ENCODE data around the gene CFAP74. TPM values are rescaled to one million over a fixed set of nuclear protein-coding genes. Genes with fewer than 3 reads are reported as not detected.

The CFAP74 gene
- total and polyA plus RNA-seq, 2 of the 13 experiments (the other 11 are each of a cell fraction or from before 2014, with no cell fraction given): 0.27 to 0.62 TPM

DNA sequence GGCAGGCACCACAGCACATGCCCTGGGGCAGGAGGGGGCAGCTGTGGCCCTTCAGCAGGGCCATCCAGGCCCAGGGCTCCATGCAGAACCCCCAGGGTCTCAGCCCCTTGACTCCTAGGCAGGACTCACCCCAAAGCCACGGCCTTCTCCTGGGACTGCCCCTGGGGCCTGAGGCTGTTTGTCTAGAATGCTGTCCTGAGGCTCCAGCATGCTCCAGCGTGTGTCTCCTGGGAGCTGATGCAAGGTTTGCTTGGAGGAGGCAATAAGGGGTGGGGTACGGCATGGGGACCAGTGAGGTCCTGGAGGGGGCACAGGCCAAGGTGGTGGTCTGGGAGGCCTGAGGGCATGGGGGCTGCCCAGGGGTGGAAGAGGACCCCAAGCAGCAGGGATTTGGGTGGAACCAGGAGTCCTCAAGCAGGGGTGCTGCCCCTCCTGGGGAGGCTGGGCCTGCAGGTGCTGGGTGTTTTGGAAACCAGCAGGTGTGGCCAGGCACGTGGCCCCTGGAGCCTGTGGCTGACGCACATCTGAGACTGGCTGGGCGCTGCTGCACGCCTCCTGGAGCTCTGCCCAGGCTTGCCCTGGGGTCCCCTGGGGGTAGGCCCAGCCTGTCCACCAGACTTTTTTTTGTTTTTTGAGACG, 96.4 kb downstream of the CFAP74 start:
- Histone ChIP-seq H3K9me3 (ENCODE audit: low read length) (no peaks in the 10 kb centered on the region), H3K4me2 (ENCODE audit: low read depth, low read length) (no peak overlapping the region), H3K79me2 (ENCODE audit: insufficient read depth, low read length) (no peaks in the 10 kb centered on the region), H2AFZ (ENCODE audit: low read length) (no peak overlapping the region), H3K4me3 (replicated peaks in 1 of 3; ENCODE audit: insufficient read depth in 1 of 3, low read depth in 2 of 3, low read length in 3 of 3) (no peak overlapping the region), H3K36me3 (replicated peaks in 1 of 2; ENCODE audit: control insufficient read depth in 1 of 2, insufficient read depth in 2 of 2, low read length in 2 of 2) (no peaks in the 10 kb centered on the region), H3K27ac (ENCODE audit: extremely low read length, insufficient read depth, low read length) (no peak overlapping the region), H3K9ac (ENCODE audit: insufficient read depth, low read depth, low read length) (peak overlapping the region; percentile 18; the same call in 1 of the 2 replicates), H3K4me1 (ENCODE audit: insufficient read depth, low read length) (peaks cover 45% of the 10 kb centered on the region), H3K27me3 (ENCODE audit: control insufficient read depth in 1 of 2, insufficient read depth in 2 of 2, low read length in 2 of 2) (peaks cover 0 to 16% of the 10 kb centered on the region in 2 experiments; a peak in 3 of 5 replicates), H4K20me1 (ENCODE audit: insufficient read depth, low read length) (no peaks in the 10 kb centered on the region)
- FAIRE-seq (no peak), DNase-seq (ENCODE audit: low spot score) (no peak), ATAC-seq (peak; percentile 3; the same call in 1 of the 3 replicates)
- WGBS (ENCODE audit: low lambda C conversion rate): 85% methylated on average over 7 of the region's 8 CpGs
- intact Hi-C loops (cut with micrococcal nuclease; ENCODE audit: unreplicated experiment): loop anchor here (5.0 to 10.0 kb wide), 2 partner anchors 52 to 130 kb away; partner anchors contain the start of gene NADK
- POLR2A ChIA-PET: interaction anchor here (0.6 to 3.1 kb wide), 3 partner anchors 7 to 14 kb away, joined by 3 to 18 read pairs (median 11); no protein-coding TSS in a partner anchor
- no TSS peak for BruUV-seq (replicated peaks)
- in situ Hi-C loops (cut with HindIII; ENCODE audit: extremely low pct_ligation_motif_present, low pct_unique_long_range_greater_than_20kb): loop anchor here (10.0 kb wide), 1 partner anchor 122 kb away; no protein-coding TSS in a partner anchor
- CTCF ChIA-PET (ENCODE audit: low intra/inter-chr PET ratio, low total read pairs): no interaction called here
- TF ChIP-seq WIZ (CRISPR knock-in tag; IDR thresholded peaks at IDR 0.05) (0 out of 2 replicates have a peak, but pooled peaks have one; percentile 11), HOXA3 (CRISPR knock-in tag; IDR thresholded peaks at IDR 0.05) (peak; percentile 21; the same call in 1 of the 2 replicates), ZNF143 (CRISPR knock-in tag; IDR thresholded peaks at IDR 0.05) (no peak), ATF7-NPFF (CRISPR knock-in tag; IDR thresholded peaks at IDR 0.05; ENCODE audit: low read depth) (no peak), SP2 (CRISPR knock-in tag; IDR thresholded peaks at IDR 0.05) (no peak), CEBPG (CRISPR knock-in tag; IDR thresholded peaks at IDR 0.05) (peak; percentile 51; the same call in 1 of the 2 replicates), PRPF4 (IDR thresholded peaks at IDR 0.05; ENCODE audit: low read depth, low read length, poor library complexity, severe bottlenecking) (no peak), SAP130 (CRISPR knock-in tag; IDR thresholded peaks at IDR 0.05; ENCODE audit: low read depth) (0 out of 2 replicates have a peak, but pooled peaks have one; percentile 6), SNAPC2 (CRISPR knock-in tag; IDR thresholded peaks at IDR 0.05) (no peak), POLR2G (IDR thresholded peaks at IDR 0.05; ENCODE audit: low read depth, low read length) (no peak), TBX2 (CRISPR knock-in tag; IDR thresholded peaks at IDR 0.05; ENCODE audit: borderline replicate concordance) (no peak), ZNF232 (CRISPR knock-in tag; IDR thresholded peaks at IDR 0.05; ENCODE audit: borderline replicate concordance) (no peak), ZKSCAN8 (CRISPR knock-in tag; IDR thresholded peaks at IDR 0.05; ENCODE audit: borderline replicate concordance) (no peak)
- TF ChIP-seq, protein P1, sequence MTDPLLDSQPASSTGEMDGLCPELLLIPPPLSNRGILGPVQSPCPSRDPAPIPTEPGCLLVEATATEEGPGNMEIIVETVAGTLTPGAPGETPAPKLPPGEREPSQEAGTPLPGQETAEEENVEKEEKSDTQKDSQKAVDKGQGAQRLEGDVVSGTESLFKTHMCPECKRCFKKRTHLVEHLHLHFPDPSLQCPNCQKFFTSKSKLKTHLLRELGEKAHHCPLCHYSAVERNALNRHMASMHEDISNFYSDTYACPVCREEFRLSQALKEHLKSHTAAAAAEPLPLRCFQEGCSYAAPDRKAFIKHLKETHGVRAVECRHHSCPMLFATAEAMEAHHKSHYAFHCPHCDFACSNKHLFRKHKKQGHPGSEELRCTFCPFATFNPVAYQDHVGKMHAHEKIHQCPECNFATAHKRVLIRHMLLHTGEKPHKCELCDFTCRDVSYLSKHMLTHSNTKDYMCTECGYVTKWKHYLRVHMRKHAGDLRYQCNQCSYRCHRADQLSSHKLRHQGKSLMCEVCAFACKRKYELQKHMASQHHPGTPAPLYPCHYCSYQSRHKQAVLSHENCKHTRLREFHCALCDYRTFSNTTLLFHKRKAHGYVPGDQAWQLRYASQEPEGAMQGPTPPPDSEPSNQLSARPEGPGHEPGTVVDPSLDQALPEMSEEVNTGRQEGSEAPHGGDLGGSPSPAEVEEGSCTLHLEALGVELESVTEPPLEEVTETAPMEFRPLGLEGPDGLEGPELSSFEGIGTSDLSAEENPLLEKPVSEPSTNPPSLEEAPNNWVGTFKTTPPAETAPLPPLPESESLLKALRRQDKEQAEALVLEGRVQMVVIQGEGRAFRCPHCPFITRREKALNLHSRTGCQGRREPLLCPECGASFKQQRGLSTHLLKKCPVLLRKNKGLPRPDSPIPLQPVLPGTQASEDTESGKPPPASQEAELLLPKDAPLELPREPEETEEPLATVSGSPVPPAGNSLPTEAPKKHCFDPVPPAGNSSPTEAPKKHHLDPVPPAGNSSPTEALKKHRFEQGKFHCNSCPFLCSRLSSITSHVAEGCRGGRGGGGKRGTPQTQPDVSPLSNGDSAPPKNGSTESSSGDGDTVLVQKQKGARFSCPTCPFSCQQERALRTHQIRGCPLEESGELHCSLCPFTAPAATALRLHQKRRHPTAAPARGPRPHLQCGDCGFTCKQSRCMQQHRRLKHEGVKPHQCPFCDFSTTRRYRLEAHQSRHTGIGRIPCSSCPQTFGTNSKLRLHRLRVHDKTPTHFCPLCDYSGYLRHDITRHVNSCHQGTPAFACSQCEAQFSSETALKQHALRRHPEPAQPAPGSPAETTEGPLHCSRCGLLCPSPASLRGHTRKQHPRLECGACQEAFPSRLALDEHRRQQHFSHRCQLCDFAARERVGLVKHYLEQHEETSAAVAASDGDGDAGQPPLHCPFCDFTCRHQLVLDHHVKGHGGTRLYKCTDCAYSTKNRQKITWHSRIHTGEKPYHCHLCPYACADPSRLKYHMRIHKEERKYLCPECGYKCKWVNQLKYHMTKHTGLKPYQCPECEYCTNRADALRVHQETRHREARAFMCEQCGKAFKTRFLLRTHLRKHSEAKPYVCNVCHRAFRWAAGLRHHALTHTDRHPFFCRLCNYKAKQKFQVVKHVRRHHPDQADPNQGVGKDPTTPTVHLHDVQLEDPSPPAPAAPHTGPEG (CRISPR knock-in tag; IDR thresholded peaks at IDR 0.05): no peak
- TF ChIP-seq, protein P2, sequence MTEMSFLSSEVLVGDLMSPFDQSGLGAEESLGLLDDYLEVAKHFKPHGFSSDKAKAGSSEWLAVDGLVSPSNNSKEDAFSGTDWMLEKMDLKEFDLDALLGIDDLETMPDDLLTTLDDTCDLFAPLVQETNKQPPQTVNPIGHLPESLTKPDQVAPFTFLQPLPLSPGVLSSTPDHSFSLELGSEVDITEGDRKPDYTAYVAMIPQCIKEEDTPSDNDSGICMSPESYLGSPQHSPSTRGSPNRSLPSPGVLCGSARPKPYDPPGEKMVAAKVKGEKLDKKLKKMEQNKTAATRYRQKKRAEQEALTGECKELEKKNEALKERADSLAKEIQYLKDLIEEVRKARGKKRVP (CRISPR knock-in tag; IDR thresholded peaks at IDR 0.05): peak in 1 of 2 experiments; percentile 88; a peak in 2 of 4 replicates
- TF ChIP-seq, protein P3, sequence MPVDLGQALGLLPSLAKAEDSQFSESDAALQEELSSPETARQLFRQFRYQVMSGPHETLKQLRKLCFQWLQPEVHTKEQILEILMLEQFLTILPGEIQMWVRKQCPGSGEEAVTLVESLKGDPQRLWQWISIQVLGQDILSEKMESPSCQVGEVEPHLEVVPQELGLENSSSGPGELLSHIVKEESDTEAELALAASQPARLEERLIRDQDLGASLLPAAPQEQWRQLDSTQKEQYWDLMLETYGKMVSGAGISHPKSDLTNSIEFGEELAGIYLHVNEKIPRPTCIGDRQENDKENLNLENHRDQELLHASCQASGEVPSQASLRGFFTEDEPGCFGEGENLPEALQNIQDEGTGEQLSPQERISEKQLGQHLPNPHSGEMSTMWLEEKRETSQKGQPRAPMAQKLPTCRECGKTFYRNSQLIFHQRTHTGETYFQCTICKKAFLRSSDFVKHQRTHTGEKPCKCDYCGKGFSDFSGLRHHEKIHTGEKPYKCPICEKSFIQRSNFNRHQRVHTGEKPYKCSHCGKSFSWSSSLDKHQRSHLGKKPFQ (CRISPR knock-in tag; IDR thresholded peaks at IDR 0.05; ENCODE audit: insufficient replicate concordance): no peak

Measured in HepG2 (cell line).